SK-N-SH treated with all-trans-retinoic acid at 6 μM for 48 hours (cell line): ENCODE data around the gene IP6K3.

Experiments
- ARNTL ChIP-seq: fragments of 450-650 bp; formaldehyde crosslinking; IDR thresholded peaks from 2 replicates; pipeline ENCODE4 v1.5.0; 2020; ENCODE audit warnings: low read depth, mild to moderate bottlenecking, moderate library complexity, borderline replicate concordance
- CSDC2 ChIP-seq: fragments of 250-450 bp; sonication (Bioruptor Pico); IDR thresholded peaks from 2 replicates; pipeline ENCODE4 v1.5.0; 2020; ENCODE audit warnings: mild to moderate bottlenecking, moderate library complexity
- PPARA ChIP-seq: fragments of 250-450 bp; sonication (Bioruptor Pico); IDR thresholded peaks from 2 replicates; pipeline ENCODE4 v1.5.0; 2020; ENCODE audit warnings: mild to moderate bottlenecking, borderline replicate concordance
- RARB ChIP-seq: fragments of 250-450 bp; sonication (Bioruptor Pico); IDR thresholded peaks from 2 replicates; pipeline ENCODE4 v1.8.0; 2021; ENCODE audit warnings: mild to moderate bottlenecking, moderate library complexity
- SNAI2 ChIP-seq: fragments of 250-450 bp; sonication (Bioruptor Pico); IDR thresholded peaks from 2 replicates; pipeline ENCODE4 v1.5.0; 2020; ENCODE audit warnings: mild to moderate bottlenecking, moderate library complexity
- TCF4 ChIP-seq: fragments of 250-450 bp; sonication (Bioruptor Pico); IDR thresholded peaks from 2 replicates; pipeline ENCODE4 v1.8.0; 2021; ENCODE audit warnings: mild to moderate bottlenecking, moderate library complexity, borderline replicate concordance
- ZFP3 ChIP-seq: fragments of 250-450 bp; sonication (Bioruptor Pico); IDR thresholded peaks from 2 replicates; pipeline ENCODE4 v1.5.0; 2020; ENCODE audit warnings: mild to moderate bottlenecking, moderate library complexity
- ZFP30 ChIP-seq: fragments of 450-650 bp; formaldehyde crosslinking; IDR thresholded peaks from 2 replicates; pipeline ENCODE4 v1.5.0; 2022; ENCODE audit warnings: mild to moderate bottlenecking, moderate library complexity
- TF ChIP-seq, protein P1 (sequence below): fragments of 250-450 bp; sonication (Bioruptor Pico); IDR thresholded peaks from 2 replicates; pipeline ENCODE4 v1.5.0; 2020; ENCODE audit warnings: mild to moderate bottlenecking, moderate library complexity
- TF ChIP-seq, protein P2 (sequence below): fragments of 250-450 bp; sonication (Bioruptor Pico); IDR thresholded peaks from 2 replicates; pipeline ENCODE4 v1.8.0; 2020; ENCODE audit warnings: mild to moderate bottlenecking, moderate library complexity, borderline replicate concordance

DNA sequence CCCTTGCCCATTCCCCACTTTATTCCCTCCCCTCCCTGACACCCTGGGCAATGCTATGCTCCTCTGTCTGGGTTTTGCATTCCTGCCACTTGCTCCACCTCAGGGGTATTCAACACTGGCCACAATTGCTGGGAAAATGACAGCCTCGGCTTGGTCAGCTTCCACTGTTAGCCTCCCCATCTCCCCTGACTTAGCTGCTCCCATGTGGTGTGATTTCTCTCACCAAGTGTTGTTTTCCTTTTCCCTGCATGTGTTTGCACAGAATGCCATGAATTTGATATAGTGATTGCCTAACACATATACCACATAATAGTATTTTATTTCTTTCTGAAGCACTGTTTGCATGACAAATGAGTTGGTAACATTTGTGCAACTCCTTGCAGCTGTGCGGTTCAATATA is 43.7 kb upstream of the IP6K3 start:
- no peak for TF ChIP-seq CSDC2 (CRISPR knock-in tag)
- TF ChIP-seq, protein P1, sequence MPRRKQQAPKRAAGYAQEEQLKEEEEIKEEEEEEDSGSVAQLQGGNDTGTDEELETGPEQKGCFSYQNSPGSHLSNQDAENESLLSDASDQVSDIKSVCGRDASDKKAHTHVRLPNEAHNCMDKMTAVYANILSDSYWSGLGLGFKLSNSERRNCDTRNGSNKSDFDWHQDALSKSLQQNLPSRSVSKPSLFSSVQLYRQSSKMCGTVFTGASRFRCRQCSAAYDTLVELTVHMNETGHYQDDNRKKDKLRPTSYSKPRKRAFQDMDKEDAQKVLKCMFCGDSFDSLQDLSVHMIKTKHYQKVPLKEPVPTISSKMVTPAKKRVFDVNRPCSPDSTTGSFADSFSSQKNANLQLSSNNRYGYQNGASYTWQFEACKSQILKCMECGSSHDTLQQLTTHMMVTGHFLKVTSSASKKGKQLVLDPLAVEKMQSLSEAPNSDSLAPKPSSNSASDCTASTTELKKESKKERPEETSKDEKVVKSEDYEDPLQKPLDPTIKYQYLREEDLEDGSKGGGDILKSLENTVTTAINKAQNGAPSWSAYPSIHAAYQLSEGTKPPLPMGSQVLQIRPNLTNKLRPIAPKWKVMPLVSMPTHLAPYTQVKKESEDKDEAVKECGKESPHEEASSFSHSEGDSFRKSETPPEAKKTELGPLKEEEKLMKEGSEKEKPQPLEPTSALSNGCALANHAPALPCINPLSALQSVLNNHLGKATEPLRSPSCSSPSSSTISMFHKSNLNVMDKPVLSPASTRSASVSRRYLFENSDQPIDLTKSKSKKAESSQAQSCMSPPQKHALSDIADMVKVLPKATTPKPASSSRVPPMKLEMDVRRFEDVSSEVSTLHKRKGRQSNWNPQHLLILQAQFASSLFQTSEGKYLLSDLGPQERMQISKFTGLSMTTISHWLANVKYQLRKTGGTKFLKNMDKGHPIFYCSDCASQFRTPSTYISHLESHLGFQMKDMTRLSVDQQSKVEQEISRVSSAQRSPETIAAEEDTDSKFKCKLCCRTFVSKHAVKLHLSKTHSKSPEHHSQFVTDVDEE (CRISPR knock-in tag) = no peak
- no peak for TF ChIP-seq RARB (CRISPR knock-in tag)
- no peak for TF ChIP-seq ARNTL (CRISPR knock-in tag)
- TF ChIP-seq, protein P2, sequence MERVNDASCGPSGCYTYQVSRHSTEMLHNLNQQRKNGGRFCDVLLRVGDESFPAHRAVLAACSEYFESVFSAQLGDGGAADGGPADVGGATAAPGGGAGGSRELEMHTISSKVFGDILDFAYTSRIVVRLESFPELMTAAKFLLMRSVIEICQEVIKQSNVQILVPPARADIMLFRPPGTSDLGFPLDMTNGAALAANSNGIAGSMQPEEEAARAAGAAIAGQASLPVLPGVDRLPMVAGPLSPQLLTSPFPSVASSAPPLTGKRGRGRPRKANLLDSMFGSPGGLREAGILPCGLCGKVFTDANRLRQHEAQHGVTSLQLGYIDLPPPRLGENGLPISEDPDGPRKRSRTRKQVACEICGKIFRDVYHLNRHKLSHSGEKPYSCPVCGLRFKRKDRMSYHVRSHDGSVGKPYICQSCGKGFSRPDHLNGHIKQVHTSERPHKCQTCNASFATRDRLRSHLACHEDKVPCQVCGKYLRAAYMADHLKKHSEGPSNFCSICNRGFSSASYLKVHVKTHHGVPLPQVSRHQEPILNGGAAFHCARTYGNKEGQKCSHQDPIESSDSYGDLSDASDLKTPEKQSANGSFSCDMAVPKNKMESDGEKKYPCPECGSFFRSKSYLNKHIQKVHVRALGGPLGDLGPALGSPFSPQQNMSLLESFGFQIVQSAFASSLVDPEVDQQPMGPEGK (CRISPR knock-in tag) = no peak
- TF ChIP-seq TCF4 (CRISPR knock-in tag) = no peak
- TF ChIP-seq ZFP30 (CRISPR knock-in tag) = no peak
- no peak for TF ChIP-seq PPARA (CRISPR knock-in tag)
- TF ChIP-seq SNAI2 (CRISPR knock-in tag) = no peak
- no peak for TF ChIP-seq ZFP3 (CRISPR knock-in tag)
